ENCODE results near the gene AKNA.

DNA sequence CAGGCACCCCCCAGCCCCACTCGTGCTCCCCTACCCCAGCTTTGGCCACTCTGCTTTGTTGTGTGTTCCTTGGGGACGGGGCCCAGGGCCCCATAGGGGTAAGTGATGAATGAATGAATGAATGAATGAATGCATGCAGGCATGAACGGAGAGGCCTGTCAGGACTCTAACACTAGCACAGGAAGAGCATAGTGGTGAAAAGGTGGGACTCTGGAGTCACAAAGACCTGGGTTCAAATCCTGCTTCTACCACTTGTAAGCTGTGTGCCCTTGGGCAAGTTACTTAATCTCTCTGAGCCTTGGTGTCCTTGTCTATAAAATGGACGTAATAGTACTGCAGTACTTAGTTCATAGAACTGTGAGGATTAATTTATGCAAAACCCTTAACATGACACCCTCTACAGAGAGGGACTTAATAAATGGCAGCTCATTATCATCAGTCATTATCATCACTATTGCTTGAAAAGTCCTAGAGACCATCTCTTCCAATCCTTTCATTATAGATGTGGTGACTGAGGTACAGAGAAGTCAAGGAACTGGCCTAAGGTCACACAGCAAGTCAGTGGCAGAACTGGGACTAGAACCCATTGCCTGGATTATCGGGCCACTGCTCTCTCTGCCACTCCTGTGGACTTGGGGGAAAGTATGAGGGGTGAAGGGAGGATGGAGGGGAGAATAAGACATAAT lies 44.9 kb downstream of the AKNA start:
- TF ChIP-seq, protein P1, sequence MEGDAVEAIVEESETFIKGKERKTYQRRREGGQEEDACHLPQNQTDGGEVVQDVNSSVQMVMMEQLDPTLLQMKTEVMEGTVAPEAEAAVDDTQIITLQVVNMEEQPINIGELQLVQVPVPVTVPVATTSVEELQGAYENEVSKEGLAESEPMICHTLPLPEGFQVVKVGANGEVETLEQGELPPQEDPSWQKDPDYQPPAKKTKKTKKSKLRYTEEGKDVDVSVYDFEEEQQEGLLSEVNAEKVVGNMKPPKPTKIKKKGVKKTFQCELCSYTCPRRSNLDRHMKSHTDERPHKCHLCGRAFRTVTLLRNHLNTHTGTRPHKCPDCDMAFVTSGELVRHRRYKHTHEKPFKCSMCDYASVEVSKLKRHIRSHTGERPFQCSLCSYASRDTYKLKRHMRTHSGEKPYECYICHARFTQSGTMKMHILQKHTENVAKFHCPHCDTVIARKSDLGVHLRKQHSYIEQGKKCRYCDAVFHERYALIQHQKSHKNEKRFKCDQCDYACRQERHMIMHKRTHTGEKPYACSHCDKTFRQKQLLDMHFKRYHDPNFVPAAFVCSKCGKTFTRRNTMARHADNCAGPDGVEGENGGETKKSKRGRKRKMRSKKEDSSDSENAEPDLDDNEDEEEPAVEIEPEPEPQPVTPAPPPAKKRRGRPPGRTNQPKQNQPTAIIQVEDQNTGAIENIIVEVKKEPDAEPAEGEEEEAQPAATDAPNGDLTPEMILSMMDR (IDR thresholded peaks at IDR 0.05), result no peak
- TF ChIP-seq AFF4 (CRISPR knock-in tag; IDR thresholded peaks at IDR 0.05; ENCODE audit: borderline replicate concordance), result no peak
- no peak for TF ChIP-seq ZNF671 (CRISPR knock-in tag; IDR thresholded peaks at IDR 0.05)
- no peak for TF ChIP-seq ZBTB21 (CRISPR knock-in tag; IDR thresholded peaks at IDR 0.05; ENCODE audit: borderline replicate concordance)
- no peak for TF ChIP-seq SMAD3 (CRISPR knock-in tag; IDR thresholded peaks at IDR 0.05; ENCODE audit: borderline replicate concordance)
- no peak for TF ChIP-seq KAT7 (CRISPR knock-in tag; IDR thresholded peaks at IDR 0.05; ENCODE audit: borderline replicate concordance)
